MCF 10A (cell line): ENCODE results near the gene C7orf57. TPM values are rescaled to one million over a fixed set of nuclear protein-coding genes. Genes with fewer than 3 reads are reported as not detected.
A peak's percentile ranks its signal among the peaks of the same experiment; 100 is the strongest.

Source experiments
- BruUV-seq: library from RNA; stranded (reverse); fragments of 400-500 nt; replicated peaks from 2 replicates; lab custom pipeline; 2021; lab: Mats Ljungman, UMichigan
- CTCF ChIA-PET: fragments of 300-600 bp; sonication (Branson Sonifier 250); formaldehyde crosslinking; extraction: SDS; loops from one replicate; lab custom pipeline; 2021; ENCODE audit warnings: antibody characterized with exemption, inconsistent platforms; lab: Yijun Ruan, JAX
- POLR2A ChIA-PET: fragments of 300-600, 350-650 bp; sonication (Branson Sonifier 250); formaldehyde crosslinking; extraction: SDS; loops from one replicate; lab custom pipeline; 2020; ENCODE audit warnings: antibody characterized with exemption, inconsistent platforms; lab: Yijun Ruan, JAX
- DNase-seq: peaks from one replicate; pipeline ENCODE4 v3.0.0-alpha.2; 2018; ENCODE audit not compliant: unreplicated experiment
- H3K27ac Mint-ChIP-seq: one replicate; pipeline ENCODE4 v1.8.0; 2022; ENCODE audit warnings: mild to moderate bottlenecking, low read depth, mixed read lengths; ENCODE audit not compliant: unreplicated experiment
- H3K27me3 Mint-ChIP-seq: one replicate; pipeline ENCODE4 v1.8.0; 2022; ENCODE audit warnings: mixed read lengths; ENCODE audit not compliant: insufficient read depth, unreplicated experiment
- H3K36me3 Mint-ChIP-seq: one replicate; pipeline ENCODE4 v1.8.0; 2022; ENCODE audit warnings: mild to moderate bottlenecking, moderate library complexity, mixed read lengths; ENCODE audit not compliant: insufficient read depth, unreplicated experiment
- H3K4me1 Mint-ChIP-seq: one replicate; pipeline ENCODE4 v1.8.0; 2022; ENCODE audit warnings: mixed read lengths; ENCODE audit not compliant: insufficient read depth, unreplicated experiment
- H3K4me3 Mint-ChIP-seq: one replicate; pipeline ENCODE4 v1.8.0; 2022; ENCODE audit warnings: mild to moderate bottlenecking, moderate library complexity, mixed read lengths; ENCODE audit not compliant: unreplicated experiment
- H3K9me3 Mint-ChIP-seq: one replicate; pipeline ENCODE4 v1.8.0; 2022; ENCODE audit warnings: mixed read lengths; ENCODE audit not compliant: unreplicated experiment
- intact Hi-C: fragments of 100-400 bp; cut with micrococcal nuclease; formaldehyde crosslinking; loops from 2 replicates; pipeline ENCODE4 v1.14.1; 2022
- total RNA-seq: library from RNA; stranded (reverse); gene quantifications from 2 replicates; pipeline ENCODE4 v1.2.3, GENCODE V29; 2022
- TF ChIP-seq, protein P1 (sequence below): fragments of 200-600 bp; IDR thresholded peaks from one replicate; pipeline ENCODE4 v1.8.0; 2022; ENCODE audit warnings: antibody characterized with exemption, mild to moderate bottlenecking; ENCODE audit not compliant: unreplicated experiment

C7orf57 gene
- total RNA-seq, 1 experiment from 2014 or later = 0.37 TPM

DNA sequence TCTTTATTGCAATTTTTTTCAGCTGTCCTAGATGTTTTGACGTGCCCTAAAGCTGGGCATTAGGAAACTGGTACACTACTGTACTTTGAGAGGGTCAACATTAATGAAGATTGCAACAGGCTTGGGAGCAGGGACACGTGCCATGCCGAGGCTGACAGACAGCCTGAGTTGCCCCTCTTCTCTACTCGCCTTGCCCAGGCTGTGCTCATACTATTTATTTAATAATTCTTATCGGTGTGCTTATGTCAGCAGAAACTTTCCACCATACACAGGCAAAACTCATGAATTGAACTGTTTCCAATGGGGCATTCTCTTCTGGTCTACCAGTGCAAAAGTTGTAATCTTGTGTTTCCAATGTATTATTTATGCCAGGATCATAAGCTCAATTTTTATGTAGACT, 24.4 kb downstream of the C7orf57 start:
- no peak overlapping the region for H3K4me3 Mint-ChIP-seq
- DNase-seq = no peak
- H3K36me3 Mint-ChIP-seq = no peaks in the 10 kb centered on the region
- H3K4me1 Mint-ChIP-seq = no peaks in the 10 kb centered on the region
- BruUV-seq = no TSS peak
- CTCF ChIA-PET = interaction anchor here (1.4 kb wide), 1 partner anchor 22 kb away, joined by 3 read pairs; no protein-coding TSS in a partner anchor
- POLR2A ChIA-PET = interaction anchor here (0.6 to 1.0 kb wide), 2 partner anchors 12 to 29 kb away, joined by 3 to 4 read pairs; partner anchors contain the start of gene UPP1
- intact Hi-C loops = no loop called here
- no peaks in the 10 kb centered on the region for H3K27me3 Mint-ChIP-seq
- peaks cover 20% of the 10 kb centered on the region for H3K9me3 Mint-ChIP-seq
- TF ChIP-seq, protein P1, sequence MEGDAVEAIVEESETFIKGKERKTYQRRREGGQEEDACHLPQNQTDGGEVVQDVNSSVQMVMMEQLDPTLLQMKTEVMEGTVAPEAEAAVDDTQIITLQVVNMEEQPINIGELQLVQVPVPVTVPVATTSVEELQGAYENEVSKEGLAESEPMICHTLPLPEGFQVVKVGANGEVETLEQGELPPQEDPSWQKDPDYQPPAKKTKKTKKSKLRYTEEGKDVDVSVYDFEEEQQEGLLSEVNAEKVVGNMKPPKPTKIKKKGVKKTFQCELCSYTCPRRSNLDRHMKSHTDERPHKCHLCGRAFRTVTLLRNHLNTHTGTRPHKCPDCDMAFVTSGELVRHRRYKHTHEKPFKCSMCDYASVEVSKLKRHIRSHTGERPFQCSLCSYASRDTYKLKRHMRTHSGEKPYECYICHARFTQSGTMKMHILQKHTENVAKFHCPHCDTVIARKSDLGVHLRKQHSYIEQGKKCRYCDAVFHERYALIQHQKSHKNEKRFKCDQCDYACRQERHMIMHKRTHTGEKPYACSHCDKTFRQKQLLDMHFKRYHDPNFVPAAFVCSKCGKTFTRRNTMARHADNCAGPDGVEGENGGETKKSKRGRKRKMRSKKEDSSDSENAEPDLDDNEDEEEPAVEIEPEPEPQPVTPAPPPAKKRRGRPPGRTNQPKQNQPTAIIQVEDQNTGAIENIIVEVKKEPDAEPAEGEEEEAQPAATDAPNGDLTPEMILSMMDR = no peak
- H3K27ac Mint-ChIP-seq = no peak overlapping the region

DNA sequence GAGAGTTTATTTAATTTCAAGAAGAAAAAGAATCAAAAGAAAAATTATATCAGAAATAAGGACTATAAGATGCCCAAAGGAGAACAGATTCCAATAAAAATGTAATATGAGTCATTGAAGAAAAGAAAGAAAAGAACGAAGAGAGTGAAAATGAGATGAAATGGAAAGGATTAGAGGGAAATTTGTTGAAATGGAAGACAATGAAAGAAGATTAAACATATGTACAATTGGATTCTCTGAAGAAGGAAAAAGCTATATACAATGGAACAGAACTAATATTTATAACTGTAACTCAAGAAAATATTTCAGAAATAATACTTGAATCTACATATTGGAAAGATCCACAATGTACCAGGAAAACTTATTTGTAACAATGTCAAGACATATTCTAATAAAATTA, 28.6 kb downstream of the C7orf57 start:
- Mint-ChIP-seq H3K36me3 (no peaks in the 10 kb centered on the region), H3K27me3 (no peaks in the 10 kb centered on the region), H3K4me3 (no peak overlapping the region), H3K4me1 (peaks cover 4% of the 10 kb centered on the region), H3K9me3 (peaks cover 14% of the 10 kb centered on the region), H3K27ac (no peak overlapping the region)
- ChIA-PET POLR2A (no interaction called here), CTCF (no interaction called here)
- intact Hi-C loops = no loop called here
- DNase-seq = no peak
- TF ChIP-seq, protein P1 = no peak
- BruUV-seq = no TSS peak

DNA sequence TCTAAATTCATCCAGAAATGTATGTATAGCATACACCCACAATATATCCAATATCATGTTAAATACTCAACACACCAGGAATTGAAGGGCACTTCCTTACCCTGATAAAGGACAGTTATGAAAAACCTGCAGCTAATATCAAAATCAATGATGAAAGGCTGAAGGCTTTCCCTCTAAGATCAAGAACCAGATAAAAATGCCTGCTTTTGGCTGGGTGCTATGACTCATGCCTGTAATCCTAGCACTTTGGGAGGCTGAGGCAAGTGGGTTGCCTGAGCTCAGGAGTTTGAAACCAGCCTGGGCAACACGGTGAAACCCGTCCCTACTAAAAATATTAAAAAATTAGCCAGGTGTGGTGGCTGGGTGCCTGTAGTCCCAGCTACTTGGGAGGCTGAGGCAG, 32.1 kb downstream of the C7orf57 start:
- H3K9me3 Mint-ChIP-seq = peaks cover 14% of the 10 kb centered on the region
- H3K27ac Mint-ChIP-seq = no peak overlapping the region
- no peaks in the 10 kb centered on the region for H3K27me3 Mint-ChIP-seq
- peaks cover 4% of the 10 kb centered on the region for H3K4me1 Mint-ChIP-seq
- intact Hi-C loops = no loop called here
- DNase-seq = peak; percentile 24
- TF ChIP-seq, protein P1 = no peak
- ChIA-PET CTCF (no interaction called here), POLR2A (interaction anchor here (0.9 kb wide), 1 partner anchor 19 kb away, joined by 3 read pairs; no protein-coding TSS in a partner anchor)
- no peak overlapping the region for H3K4me3 Mint-ChIP-seq
- H3K36me3 Mint-ChIP-seq = no peaks in the 10 kb centered on the region
- BruUV-seq = no TSS peak

DNA sequence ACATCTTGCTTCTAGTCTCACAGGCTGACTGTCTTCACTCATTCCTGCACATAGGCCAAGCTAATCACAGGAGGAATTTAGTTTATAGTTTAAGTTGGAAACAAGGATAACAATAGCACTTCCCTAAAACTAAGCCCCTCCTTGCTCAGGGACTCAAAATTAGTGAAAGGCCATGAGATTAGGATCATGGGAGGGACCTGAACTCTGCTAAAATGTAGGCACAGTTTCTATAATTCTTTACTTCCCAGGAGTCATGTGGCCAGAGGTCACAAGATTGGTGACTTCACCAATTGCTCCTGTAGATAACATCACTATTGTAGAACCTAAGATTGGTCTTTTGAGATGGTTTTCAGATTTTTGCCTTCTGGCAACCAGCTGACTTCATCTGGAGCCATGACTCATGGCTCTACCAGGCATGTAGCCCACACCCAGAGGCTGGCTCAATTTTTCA, 38.9 kb downstream of the C7orf57 start:
- POLR2A ChIA-PET = interaction anchor here (0.7 to 1.0 kb wide), 2 partner anchors 9 to 16 kb away, joined by 3 read pairs; no protein-coding TSS in a partner anchor
- TF ChIP-seq, protein P1 = no peak
- H3K27me3 Mint-ChIP-seq = no peaks in the 10 kb centered on the region
- peaks cover 13% of the 10 kb centered on the region for H3K4me1 Mint-ChIP-seq
- no TSS peak for BruUV-seq
- H3K27ac Mint-ChIP-seq = no peak overlapping the region
- no peak overlapping the region for H3K4me3 Mint-ChIP-seq
- H3K9me3 Mint-ChIP-seq = no peaks in the 10 kb centered on the region
- intact Hi-C loops = no loop called here
- no peak for DNase-seq
- no peaks in the 10 kb centered on the region for H3K36me3 Mint-ChIP-seq
- CTCF ChIA-PET = interaction anchor here (0.7 kb wide), 1 partner anchor 30 kb away, joined by 3 read pairs; no protein-coding TSS in a partner anchor
